Liver (tissue), 3 donors: ENCODE measurements around the gene RPL9.

Experiments used
- JUND ChIP-seq, 2 donors: IDR thresholded peaks; 2 replicates each; pipeline ENCODE4 v1.6.1; 2016; ENCODE audit warnings: antibody characterized with exemption in 2 of 2
- NR2F2 ChIP-seq: IDR thresholded peaks from 2 replicates; pipeline ENCODE4 v1.6.1; 2016; ENCODE audit warnings: antibody characterized with exemption
- RAD21 ChIP-seq, 2 donors: IDR thresholded peaks; 2 replicates each; pipeline ENCODE4 v1.6.1; 2016; ENCODE audit warnings: antibody characterized with exemption in 2 of 2, mild to moderate bottlenecking in 2 of 2
- SP1 ChIP-seq: IDR thresholded peaks from 2 replicates; pipeline ENCODE4 v1.6.1; 2018; ENCODE audit warnings: antibody characterized with exemption, mild to moderate bottlenecking
- TAF1 ChIP-seq: conservative IDR thresholded peaks from 2 replicates; pipeline ENCODE4 v1.6.1; 2016; ENCODE audit warnings: antibody characterized with exemption, mild to moderate bottlenecking
- YY1 ChIP-seq: IDR thresholded peaks from 2 replicates; pipeline ENCODE4 v1.6.1; 2016; ENCODE audit warnings: antibody characterized with exemption, mild to moderate bottlenecking
- TF ChIP-seq, protein P1 (sequence below): fragments of 150-350 bp; IDR thresholded peaks from 2 replicates; pipeline ENCODE4 v1.5.1; 2017; ENCODE audit warnings: improper control_type of control experiment, low read depth, low read length; ENCODE audit not compliant: missing input control
- TF ChIP-seq, protein P2 (sequence below): IDR thresholded peaks from 2 replicates; pipeline ENCODE4 v1.6.1; 2016; ENCODE audit warnings: antibody characterized with exemption
- TF ChIP-seq, protein P3 (sequence below): IDR thresholded peaks from 2 replicates; pipeline ENCODE4 v1.6.1; 2016; ENCODE audit warnings: antibody characterized with exemption, mild to moderate bottlenecking
- donor health status: healthy.
- donor health status: healthy.

DNA sequence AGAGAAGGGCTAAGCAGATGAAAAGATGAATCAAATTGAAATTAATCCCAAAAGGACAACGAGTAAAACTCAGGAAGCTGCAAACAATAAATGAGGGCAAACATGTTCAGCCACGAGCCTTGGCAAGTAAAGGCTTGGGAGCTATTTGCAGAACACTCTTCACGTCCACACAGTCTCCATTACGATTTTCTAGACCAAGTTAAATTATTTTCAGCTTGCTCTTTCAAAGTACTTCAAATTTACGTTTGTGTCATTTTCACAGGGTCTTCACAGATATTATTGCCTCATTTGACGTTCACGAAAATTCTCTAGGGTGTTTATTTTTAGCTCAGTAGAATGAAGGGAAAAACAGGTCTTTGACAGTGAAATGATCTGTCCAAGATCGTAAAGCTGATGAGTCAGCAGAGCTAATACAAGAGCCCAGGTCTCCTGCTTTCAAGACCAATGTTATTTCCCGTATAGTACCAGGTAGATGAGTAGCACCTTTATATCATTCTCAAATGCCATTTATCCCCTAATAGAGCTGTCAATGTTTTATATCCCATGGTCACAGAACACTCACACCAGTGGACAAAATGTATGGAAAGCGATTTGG is 31.1 kb downstream of the RPL9 start:
- TF ChIP-seq, protein P1, sequence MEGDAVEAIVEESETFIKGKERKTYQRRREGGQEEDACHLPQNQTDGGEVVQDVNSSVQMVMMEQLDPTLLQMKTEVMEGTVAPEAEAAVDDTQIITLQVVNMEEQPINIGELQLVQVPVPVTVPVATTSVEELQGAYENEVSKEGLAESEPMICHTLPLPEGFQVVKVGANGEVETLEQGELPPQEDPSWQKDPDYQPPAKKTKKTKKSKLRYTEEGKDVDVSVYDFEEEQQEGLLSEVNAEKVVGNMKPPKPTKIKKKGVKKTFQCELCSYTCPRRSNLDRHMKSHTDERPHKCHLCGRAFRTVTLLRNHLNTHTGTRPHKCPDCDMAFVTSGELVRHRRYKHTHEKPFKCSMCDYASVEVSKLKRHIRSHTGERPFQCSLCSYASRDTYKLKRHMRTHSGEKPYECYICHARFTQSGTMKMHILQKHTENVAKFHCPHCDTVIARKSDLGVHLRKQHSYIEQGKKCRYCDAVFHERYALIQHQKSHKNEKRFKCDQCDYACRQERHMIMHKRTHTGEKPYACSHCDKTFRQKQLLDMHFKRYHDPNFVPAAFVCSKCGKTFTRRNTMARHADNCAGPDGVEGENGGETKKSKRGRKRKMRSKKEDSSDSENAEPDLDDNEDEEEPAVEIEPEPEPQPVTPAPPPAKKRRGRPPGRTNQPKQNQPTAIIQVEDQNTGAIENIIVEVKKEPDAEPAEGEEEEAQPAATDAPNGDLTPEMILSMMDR, result no peak
- TF ChIP-seq, protein P2, sequence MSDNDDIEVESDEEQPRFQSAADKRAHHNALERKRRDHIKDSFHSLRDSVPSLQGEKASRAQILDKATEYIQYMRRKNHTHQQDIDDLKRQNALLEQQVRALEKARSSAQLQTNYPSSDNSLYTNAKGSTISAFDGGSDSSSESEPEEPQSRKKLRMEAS, result no peak
- TF ChIP-seq RAD21 (IDR thresholded peaks at IDR 0.05), result no peak
- no peak for TF ChIP-seq JUND (IDR thresholded peaks at IDR 0.05)
- no peak for TF ChIP-seq NR2F2
- TF ChIP-seq, protein P3, sequence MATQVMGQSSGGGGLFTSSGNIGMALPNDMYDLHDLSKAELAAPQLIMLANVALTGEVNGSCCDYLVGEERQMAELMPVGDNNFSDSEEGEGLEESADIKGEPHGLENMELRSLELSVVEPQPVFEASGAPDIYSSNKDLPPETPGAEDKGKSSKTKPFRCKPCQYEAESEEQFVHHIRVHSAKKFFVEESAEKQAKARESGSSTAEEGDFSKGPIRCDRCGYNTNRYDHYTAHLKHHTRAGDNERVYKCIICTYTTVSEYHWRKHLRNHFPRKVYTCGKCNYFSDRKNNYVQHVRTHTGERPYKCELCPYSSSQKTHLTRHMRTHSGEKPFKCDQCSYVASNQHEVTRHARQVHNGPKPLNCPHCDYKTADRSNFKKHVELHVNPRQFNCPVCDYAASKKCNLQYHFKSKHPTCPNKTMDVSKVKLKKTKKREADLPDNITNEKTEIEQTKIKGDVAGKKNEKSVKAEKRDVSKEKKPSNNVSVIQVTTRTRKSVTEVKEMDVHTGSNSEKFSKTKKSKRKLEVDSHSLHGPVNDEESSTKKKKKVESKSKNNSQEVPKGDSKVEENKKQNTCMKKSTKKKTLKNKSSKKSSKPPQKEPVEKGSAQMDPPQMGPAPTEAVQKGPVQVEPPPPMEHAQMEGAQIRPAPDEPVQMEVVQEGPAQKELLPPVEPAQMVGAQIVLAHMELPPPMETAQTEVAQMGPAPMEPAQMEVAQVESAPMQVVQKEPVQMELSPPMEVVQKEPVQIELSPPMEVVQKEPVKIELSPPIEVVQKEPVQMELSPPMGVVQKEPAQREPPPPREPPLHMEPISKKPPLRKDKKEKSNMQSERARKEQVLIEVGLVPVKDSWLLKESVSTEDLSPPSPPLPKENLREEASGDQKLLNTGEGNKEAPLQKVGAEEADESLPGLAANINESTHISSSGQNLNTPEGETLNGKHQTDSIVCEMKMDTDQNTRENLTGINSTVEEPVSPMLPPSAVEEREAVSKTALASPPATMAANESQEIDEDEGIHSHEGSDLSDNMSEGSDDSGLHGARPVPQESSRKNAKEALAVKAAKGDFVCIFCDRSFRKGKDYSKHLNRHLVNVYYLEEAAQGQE, result no peak
- no peak for TF ChIP-seq TAF1
- no peak for TF ChIP-seq SP1
- peak; percentile 68 for TF ChIP-seq YY1
